Measurements from ENCODE around the gene ATAT1. TPM values are rescaled to one million over a fixed set of nuclear protein-coding genes. Genes with fewer than 3 reads are reported as not detected.

Gene ATAT1
- total and polyA plus RNA-seq, 9 of the 15 experiments (the other 6 are each of a cell fraction or from before 2014, with no cell fraction given): 0.65 to 5.8 (median 1.6) TPM

DNA sequence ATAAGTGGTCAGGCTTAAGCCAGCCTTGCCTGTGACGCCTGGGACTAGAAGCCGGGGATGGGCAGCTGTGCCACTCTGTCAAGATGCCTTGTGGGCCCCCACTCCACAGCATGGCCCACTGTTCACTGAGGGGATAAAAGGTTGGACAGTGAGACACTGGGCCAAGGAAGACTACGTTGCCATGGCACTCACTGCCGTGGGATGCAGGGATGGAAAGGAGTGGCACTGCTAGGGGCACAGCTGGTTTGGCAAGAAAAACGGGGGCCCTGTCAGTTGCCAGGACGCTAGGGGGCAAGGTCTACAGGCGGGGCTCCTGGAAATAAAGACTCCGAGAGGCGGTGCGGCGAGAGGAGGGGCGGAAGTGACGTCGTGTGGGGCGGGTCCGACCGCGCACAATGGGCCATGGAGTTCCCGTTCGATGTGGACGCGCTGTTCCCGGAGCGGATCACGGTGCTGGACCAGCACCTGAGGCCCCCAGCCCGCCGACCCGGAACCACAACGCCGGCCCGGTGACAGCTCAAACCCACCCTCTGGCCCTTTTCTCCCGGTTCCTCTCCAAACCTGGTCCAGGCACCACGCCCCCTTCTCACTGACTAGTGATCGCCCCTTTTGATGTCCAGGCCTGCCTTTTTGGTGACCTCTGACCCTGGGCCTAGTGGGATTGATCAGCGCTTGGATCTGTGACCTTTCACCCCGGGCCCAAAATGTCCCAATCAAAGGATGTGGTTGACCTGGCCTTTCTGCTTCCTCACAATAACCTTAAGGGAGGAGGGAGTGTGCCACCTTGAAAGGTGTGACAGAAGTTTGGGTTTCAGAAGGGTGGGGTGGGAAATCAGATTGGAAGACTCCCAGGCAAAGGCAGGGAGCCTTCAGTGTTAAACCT lies at the start of gene ATAT1 (continued):
- TF ChIP-seq ZC3H4 (CRISPR knock-in tag; IDR thresholded peaks at IDR 0.05; ENCODE audit: borderline replicate concordance) (no peak), NCOA1 (IDR thresholded peaks at IDR 0.05; ENCODE audit: low read depth) (no peak), POU5F1 (IDR thresholded peaks at IDR 0.05; ENCODE audit: borderline replicate concordance, low read depth, low read length, partially characterized antibody) (no peak), FUS (optimal IDR thresholded peaks at IDR 0.05; ENCODE audit: low read depth, low read length) (no peak), FIP1L1 (IDR thresholded peaks at IDR 0.05; ENCODE audit: low read depth, low read length, poor library complexity, severe bottlenecking) (no peak), HNRNPK (IDR thresholded peaks at IDR 0.05; ENCODE audit: low read depth, low read length, poor library complexity, severe bottlenecking) (no peak), ESRRA (IDR thresholded peaks at IDR 0.05; ENCODE audit: borderline replicate concordance, low read depth) (no peak), FOXP1 (CRISPR knock-in tag; IDR thresholded peaks at IDR 0.05) (no peak), PCBP1 (IDR thresholded peaks at IDR 0.05; ENCODE audit: low read depth, low read length, poor library complexity, severe bottlenecking) (no peak), LEF1 (IDR thresholded peaks at IDR 0.05) (no peak)
- TF ChIP-seq, protein P1, sequence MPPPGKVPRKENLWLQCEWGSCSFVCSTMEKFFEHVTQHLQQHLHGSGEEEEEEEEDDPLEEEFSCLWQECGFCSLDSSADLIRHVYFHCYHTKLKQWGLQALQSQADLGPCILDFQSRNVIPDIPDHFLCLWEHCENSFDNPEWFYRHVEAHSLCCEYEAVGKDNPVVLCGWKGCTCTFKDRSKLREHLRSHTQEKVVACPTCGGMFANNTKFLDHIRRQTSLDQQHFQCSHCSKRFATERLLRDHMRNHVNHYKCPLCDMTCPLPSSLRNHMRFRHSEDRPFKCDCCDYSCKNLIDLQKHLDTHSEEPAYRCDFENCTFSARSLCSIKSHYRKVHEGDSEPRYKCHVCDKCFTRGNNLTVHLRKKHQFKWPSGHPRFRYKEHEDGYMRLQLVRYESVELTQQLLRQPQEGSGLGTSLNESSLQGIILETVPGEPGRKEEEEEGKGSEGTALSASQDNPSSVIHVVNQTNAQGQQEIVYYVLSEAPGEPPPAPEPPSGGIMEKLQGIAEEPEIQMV (tag; conservative IDR thresholded peaks at IDR 0.05; ENCODE audit: low read depth): no peak
- TF ChIP-seq, protein P2, sequence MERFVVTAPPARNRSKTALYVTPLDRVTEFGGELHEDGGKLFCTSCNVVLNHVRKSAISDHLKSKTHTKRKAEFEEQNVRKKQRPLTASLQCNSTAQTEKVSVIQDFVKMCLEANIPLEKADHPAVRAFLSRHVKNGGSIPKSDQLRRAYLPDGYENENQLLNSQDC (CRISPR knock-in tag; IDR thresholded peaks at IDR 0.05): no peak
- TF ChIP-seq, protein P3, sequence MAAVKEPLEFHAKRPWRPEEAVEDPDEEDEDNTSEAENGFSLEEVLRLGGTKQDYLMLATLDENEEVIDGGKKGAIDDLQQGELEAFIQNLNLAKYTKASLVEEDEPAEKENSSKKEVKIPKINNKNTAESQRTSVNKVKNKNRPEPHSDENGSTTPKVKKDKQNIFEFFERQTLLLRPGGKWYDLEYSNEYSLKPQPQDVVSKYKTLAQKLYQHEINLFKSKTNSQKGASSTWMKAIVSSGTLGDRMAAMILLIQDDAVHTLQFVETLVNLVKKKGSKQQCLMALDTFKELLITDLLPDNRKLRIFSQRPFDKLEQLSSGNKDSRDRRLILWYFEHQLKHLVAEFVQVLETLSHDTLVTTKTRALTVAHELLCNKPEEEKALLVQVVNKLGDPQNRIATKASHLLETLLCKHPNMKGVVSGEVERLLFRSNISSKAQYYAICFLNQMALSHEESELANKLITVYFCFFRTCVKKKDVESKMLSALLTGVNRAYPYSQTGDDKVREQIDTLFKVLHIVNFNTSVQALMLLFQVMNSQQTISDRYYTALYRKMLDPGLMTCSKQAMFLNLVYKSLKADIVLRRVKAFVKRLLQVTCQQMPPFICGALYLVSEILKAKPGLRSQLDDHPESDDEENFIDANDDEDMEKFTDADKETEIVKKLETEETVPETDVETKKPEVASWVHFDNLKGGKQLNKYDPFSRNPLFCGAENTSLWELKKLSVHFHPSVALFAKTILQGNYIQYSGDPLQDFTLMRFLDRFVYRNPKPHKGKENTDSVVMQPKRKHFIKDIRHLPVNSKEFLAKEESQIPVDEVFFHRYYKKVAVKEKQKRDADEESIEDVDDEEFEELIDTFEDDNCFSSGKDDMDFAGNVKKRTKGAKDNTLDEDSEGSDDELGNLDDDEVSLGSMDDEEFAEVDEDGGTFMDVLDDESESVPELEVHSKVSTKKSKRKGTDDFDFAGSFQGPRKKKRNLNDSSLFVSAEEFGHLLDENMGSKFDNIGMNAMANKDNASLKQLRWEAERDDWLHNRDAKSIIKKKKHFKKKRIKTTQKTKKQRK (IDR thresholded peaks at IDR 0.05; ENCODE audit: borderline replicate concordance, low read depth, low read length): no peak
- TF ChIP-seq, protein P4, sequence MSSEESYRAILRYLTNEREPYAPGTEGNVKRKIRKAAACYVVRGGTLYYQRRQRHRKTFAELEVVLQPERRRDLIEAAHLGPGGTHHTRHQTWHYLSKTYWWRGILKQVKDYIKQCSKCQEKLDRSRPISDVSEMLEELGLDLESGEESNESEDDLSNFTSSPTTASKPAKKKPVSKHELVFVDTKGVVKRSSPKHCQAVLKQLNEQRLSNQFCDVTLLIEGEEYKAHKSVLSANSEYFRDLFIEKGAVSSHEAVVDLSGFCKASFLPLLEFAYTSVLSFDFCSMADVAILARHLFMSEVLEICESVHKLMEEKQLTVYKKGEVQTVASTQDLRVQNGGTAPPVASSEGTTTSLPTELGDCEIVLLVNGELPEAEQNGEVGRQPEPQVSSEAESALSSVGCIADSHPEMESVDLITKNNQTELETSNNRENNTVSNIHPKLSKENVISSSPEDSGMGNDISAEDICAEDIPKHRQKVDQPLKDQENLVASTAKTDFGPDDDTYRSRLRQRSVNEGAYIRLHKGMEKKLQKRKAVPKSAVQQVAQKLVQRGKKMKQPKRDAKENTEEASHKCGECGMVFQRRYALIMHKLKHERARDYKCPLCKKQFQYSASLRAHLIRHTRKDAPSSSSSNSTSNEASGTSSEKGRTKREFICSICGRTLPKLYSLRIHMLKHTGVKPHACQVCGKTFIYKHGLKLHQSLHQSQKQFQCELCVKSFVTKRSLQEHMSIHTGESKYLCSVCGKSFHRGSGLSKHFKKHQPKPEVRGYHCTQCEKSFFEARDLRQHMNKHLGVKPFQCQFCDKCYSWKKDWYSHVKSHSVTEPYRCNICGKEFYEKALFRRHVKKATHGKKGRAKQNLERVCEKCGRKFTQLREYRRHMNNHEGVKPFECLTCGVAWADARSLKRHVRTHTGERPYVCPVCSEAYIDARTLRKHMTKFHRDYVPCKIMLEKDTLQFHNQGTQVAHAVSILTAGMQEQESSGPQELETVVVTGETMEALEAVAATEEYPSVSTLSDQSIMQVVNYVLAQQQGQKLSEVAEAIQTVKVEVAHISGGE (CRISPR knock-in tag; IDR thresholded peaks at IDR 0.05): peak in 2 of 3 experiments; percentile 53 to 66; a peak in 3 of 6 replicates
- TF ChIP-seq, protein P5, sequence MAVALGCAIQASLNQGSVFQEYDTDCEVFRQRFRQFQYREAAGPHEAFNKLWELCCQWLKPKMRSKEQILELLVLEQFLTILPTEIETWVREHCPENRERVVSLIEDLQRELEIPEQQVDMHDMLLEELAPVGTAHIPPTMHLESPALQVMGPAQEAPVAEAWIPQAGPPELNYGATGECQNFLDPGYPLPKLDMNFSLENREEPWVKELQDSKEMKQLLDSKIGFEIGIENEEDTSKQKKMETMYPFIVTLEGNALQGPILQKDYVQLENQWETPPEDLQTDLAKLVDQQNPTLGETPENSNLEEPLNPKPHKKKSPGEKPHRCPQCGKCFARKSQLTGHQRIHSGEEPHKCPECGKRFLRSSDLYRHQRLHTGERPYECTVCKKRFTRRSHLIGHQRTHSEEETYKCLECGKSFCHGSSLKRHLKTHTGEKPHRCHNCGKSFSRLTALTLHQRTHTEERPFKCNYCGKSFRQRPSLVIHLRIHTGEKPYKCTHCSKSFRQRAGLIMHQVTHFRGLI (CRISPR knock-in tag; IDR thresholded peaks at IDR 0.05): no peak

All from K562 (cell line).